Thyroid gland (tissue), 4 donors: Measurements from ENCODE around the gene B4GALT4. TPM values are rescaled to one million over a fixed set of nuclear protein-coding genes. Genes with fewer than 3 reads are reported as not detected.

Experiments used
- DNase-seq, 2 donors: peaks; one replicate each; pipeline ENCODE4 v3.0.0-alpha.2; 2019
- H3K27ac ChIP-seq, 3 donors: fragments of 200-600 bp; sonication (generic); 1 replicate in 2 of 3; 2 replicates in 1 of 3; pipeline ENCODE4 v1.5.1; 2016 to 2019; ENCODE audit warnings: mild to moderate bottlenecking in 1 of 3, moderate library complexity in 1 of 3
- H3K27me3 ChIP-seq: fragments of 200-600 bp; sonication (generic); one replicate; pipeline ENCODE4 v1.5.1; 2019
- H3K36me3 ChIP-seq, 2 donors: fragments of 200-600 bp; sonication (generic); one replicate each; pipeline ENCODE4 v1.5.1; 2016 to 2019
- H3K4me1 ChIP-seq, 2 donors: fragments of 200-600 bp; sonication (generic); one replicate each; pipeline ENCODE4 v1.5.1; 2017 to 2019
- H3K4me3 ChIP-seq, 3 donors: fragments of 200-600 bp; sonication (generic); replicated peaks in 1 of 3; 1 replicate in 2 of 3; 2 replicates in 1 of 3; pipeline ENCODE4 v1.5.1; 2016; ENCODE audit warnings: mild to moderate bottlenecking in 1 of 3
- H3K9me3 ChIP-seq: fragments of 200-600 bp; sonication (generic); one replicate; pipeline ENCODE4 v1.5.1; 2017
- CTCF ChIP-seq, 6 experiments: fragments of 200-600 bp in 3 of 6; fragments of 450-650 bp in 3 of 6; sonication (generic) in 3 of 6; IDR thresholded peaks; one replicate each; pipeline ENCODE4 v1.5.1; 2016 to 2019; ENCODE audit warnings: antibody characterized with exemption in 6 of 6, mild to moderate bottlenecking in 2 of 6, inconsistent platforms in 1 of 6, moderate library complexity in 1 of 6
- POLR2A ChIP-seq, 2 donors: fragments of 450-650 bp; IDR thresholded peaks; one replicate each; pipeline ENCODE4 v1.6.1; 2017; ENCODE audit warnings: antibody characterized with exemption in 2 of 2, mild to moderate bottlenecking in 2 of 2, moderate library complexity in 1 of 2
- WGBS, 2 donors: methylation state at CpG; one replicate each; pipeline ENCODE4 v1.1.5; 2017; 5-methylcytosine and 5-hydroxymethylcytosine counted together
- intact Hi-C: fragments of 100-400 bp; cut with DNase I; formaldehyde crosslinking; loops from one replicate; pipeline ENCODE4 v1.15.1; 2023
- total RNA-seq, 4 donors: library from RNA; depleted of rRNA; stranded (reverse); fragments of >200 nt; gene quantifications; one replicate each; pipeline ENCODE4 v1.2.3, GENCODE V29; 2016

B4GALT4 gene
- total RNA-seq, 4 donors from 2014 or later, result 18.8 to 23.5 (median 21.3) TPM

GRCh38 chr3:119181765-119182164 is 58.9 kb downstream of the B4GALT4 start:
- WGBS, 2 donors, result 79 to 82% methylated on average over 2 to 3 of the region's 3 CpGs
- no peak for DNase-seq
- Histone ChIP-seq H3K4me3 (no peak overlapping the region), H3K9me3 (no peaks in the 10 kb centered on the region), H3K27ac (no peak overlapping the region), H3K4me1 (no peaks in the 10 kb centered on the region), H3K36me3 (no peaks in the 10 kb centered on the region), H3K27me3 (no peaks in the 10 kb centered on the region)
- TF ChIP-seq CTCF (IDR thresholded peaks at IDR 0.05) (no peak), POLR2A (IDR thresholded peaks at IDR 0.05) (no peak)
- intact Hi-C loops, result no loop called here

GRCh38 chr3:119177321-119177720 is 63.4 kb downstream of the B4GALT4 start:
- Histone ChIP-seq H3K4me1 (no peaks in the 10 kb centered on the region), H3K36me3 (no peaks in the 10 kb centered on the region), H3K4me3 (no peak overlapping the region), H3K9me3 (no peaks in the 10 kb centered on the region), H3K27me3 (no peaks in the 10 kb centered on the region), H3K27ac (no peak overlapping the region)
- TF ChIP-seq CTCF (IDR thresholded peaks at IDR 0.05), result no peak
- no peak for TF ChIP-seq POLR2A (IDR thresholded peaks at IDR 0.05)
- intact Hi-C loops, result no loop called here
- DNase-seq, result no peak
- 81 to 82% methylated on average over 4 of the region's 4 CpGs for WGBS, 2 donors

GRCh38 chr3:119176778-119177177 is 63.9 kb downstream of the B4GALT4 start:
- Histone ChIP-seq H3K4me3 (no peak overlapping the region), H3K9me3 (no peaks in the 10 kb centered on the region), H3K27me3 (no peaks in the 10 kb centered on the region), H3K36me3 (no peaks in the 10 kb centered on the region), H3K27ac (no peak overlapping the region), H3K4me1 (no peaks in the 10 kb centered on the region)
- intact Hi-C loops, result no loop called here
- no peak for TF ChIP-seq CTCF (IDR thresholded peaks at IDR 0.05)
- no peak for DNase-seq
- 71 to 77% methylated on average over 4 of the region's 4 CpGs for WGBS, 2 donors

GRCh38 chr3:119175872-119176756 is 64.6 kb downstream of the B4GALT4 start:
- DNase-seq, result no peak
- WGBS, 2 donors, result 80 to 89% methylated on average over 10 of the region's 10 CpGs
- TF ChIP-seq CTCF (IDR thresholded peaks at IDR 0.05), result no peak
- TF ChIP-seq POLR2A (IDR thresholded peaks at IDR 0.05), result no peak
- intact Hi-C loops, result no loop called here
- H3K4me1 ChIP-seq, result no peaks in the 10 kb centered on the region
- H3K4me3 ChIP-seq, result no peak overlapping the region
- no peaks in the 10 kb centered on the region for H3K27me3 ChIP-seq
- no peak overlapping the region for H3K27ac ChIP-seq
- no peaks in the 10 kb centered on the region for H3K9me3 ChIP-seq
- H3K36me3 ChIP-seq, result no peaks in the 10 kb centered on the region

- no peaks in the 10 kb centered on the region for H3K9me3 ChIP-seq
These were observed 67.4 kb downstream of the B4GALT4 start, which contains the start of gene UPK1B for GRCh38 chr3:119173325-119173724. TSS of gene UPK1B (plus strand) at chr3:119173598. CDS start at chr3:119186742, 13,144 bp downstream.

More at GRCh38 chr3:119173325-119173724, 67.4 kb downstream of the B4GALT4 start, which contains the start of gene UPK1B:
- no peak for TF ChIP-seq POLR2A (IDR thresholded peaks at IDR 0.05)
- TF ChIP-seq CTCF (IDR thresholded peaks at IDR 0.05), result no peak
- DNase-seq, result no peak
- 34% methylated on average over 13 of the region's 13 CpGs for WGBS, 2 donors
- Histone ChIP-seq H3K36me3 (no peaks in the 10 kb centered on the region), H3K27ac (no peak within 1 kb of the TSS), H3K4me3 (no peak within 1 kb of the TSS), H3K4me1 (no peaks in the 10 kb centered on the region), H3K27me3 (no peaks in the 10 kb centered on the region)
- intact Hi-C loops, result no loop called here
